ENCODE measurements around the gene ZMIZ1. TPM values are rescaled to one million over a fixed set of nuclear protein-coding genes. Genes with fewer than 3 reads are reported as not detected.

ZMIZ1 gene
- total and polyA plus RNA-seq, 2 experiments from 2014 or later: 9.2 to 30.9 TPM

DNA sequence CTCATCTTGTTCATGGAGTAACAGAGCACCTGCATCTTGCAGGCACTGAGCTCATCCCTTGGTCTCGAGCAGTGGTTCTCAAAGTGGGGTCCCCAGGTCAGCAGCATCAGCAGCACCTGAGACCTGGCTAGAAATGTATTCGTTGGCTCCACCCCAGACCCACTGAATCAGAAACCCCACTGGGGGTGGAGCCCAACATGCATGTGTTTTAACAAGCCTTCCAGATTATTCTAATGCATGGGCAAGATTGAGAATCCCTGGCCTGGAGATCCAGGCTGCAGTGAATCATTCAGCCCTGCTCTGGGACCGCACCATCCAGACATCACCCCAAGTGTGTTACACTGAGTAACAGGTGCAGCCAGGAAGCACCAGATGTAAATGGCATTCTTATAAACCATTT is 193.4 kb downstream of the ZMIZ1 start:
- Histone ChIP-seq H3K4me2 (no peak overlapping the region), H3K79me2 (replicated peaks; ENCODE audit: insufficient read depth) (no peaks in the 10 kb centered on the region), H3F3A (replicated peaks; ENCODE audit: low read depth) (no peaks in the 10 kb centered on the region), H2AFZ (no peak overlapping the region), H3K4me3 (no peak overlapping the region), H4K20me1 (replicated peaks; ENCODE audit: insufficient read depth) (peaks cover 7% of the 10 kb centered on the region), H3K27me3 (ENCODE audit: insufficient read depth) (no peaks in the 10 kb centered on the region), H3K9me2 (ENCODE audit: insufficient read depth) (no peaks in the 10 kb centered on the region), H3K4me1 (ENCODE audit: insufficient read depth) (0 out of 2 replicates have a peak, but pooled peaks cover 3% of the 10 kb centered on the region), H3K27ac (ENCODE audit: low read depth) (no peak overlapping the region), H3K36me3 (ENCODE audit: insufficient read depth) (no peaks in the 10 kb centered on the region)
- no peak overlapping the region for H3K4me3 Mint-ChIP-seq
- DNase-seq (ENCODE audit: low spot score) (no peak), ATAC-seq (no peak)
- H3K27me3 Mint-ChIP-seq (ENCODE audit: insufficient read depth, low read depth, poor library complexity): peaks cover 29% of the 10 kb centered on the region
- no peaks in the 10 kb centered on the region for H3K9me3 Mint-ChIP-seq
- H3K4me1 Mint-ChIP-seq: peaks cover 33% of the 10 kb centered on the region
- H3K36me3 Mint-ChIP-seq (ENCODE audit: low read depth): 0 out of 3 replicates have a peak, but pooled peaks cover 3% of the 10 kb centered on the region
- TF ChIP-seq ZNF114 (CRISPR knock-in tag; IDR thresholded peaks at IDR 0.05): no peak
- no peak for TF ChIP-seq JUNB (IDR thresholded peaks at IDR 0.05; ENCODE audit: unreplicated experiment)
- no peak for TF ChIP-seq STAT1 (IDR thresholded peaks at IDR 0.05; ENCODE audit: unreplicated experiment)
- no peak for TF ChIP-seq REST (IDR thresholded peaks at IDR 0.05; ENCODE audit: unreplicated experiment)
- no peak for TF ChIP-seq CREB1 (CRISPR knock-in tag; IDR thresholded peaks at IDR 0.05; ENCODE audit: low read depth)
- TF ChIP-seq CTCF (conservative IDR thresholded peaks at IDR 0.05; ENCODE audit: low read depth in 2 of 2): no peak
- no peak for TF ChIP-seq EZH2 (IDR thresholded peaks at IDR 0.05; ENCODE audit: low read depth, unreplicated experiment)
- TF ChIP-seq POLR2AphosphoS5 (IDR thresholded peaks at IDR 0.05; ENCODE audit: low read depth): no peak
- TF ChIP-seq NANOG (IDR thresholded peaks at IDR 0.05; ENCODE audit: borderline replicate concordance): no peak
- TF ChIP-seq ZNF462 (CRISPR knock-in tag; IDR thresholded peaks at IDR 0.05): no peak
- no peak for TF ChIP-seq ZNF331 (CRISPR knock-in tag; IDR thresholded peaks at IDR 0.05; ENCODE audit: low read depth)
- TF ChIP-seq, protein P1, sequence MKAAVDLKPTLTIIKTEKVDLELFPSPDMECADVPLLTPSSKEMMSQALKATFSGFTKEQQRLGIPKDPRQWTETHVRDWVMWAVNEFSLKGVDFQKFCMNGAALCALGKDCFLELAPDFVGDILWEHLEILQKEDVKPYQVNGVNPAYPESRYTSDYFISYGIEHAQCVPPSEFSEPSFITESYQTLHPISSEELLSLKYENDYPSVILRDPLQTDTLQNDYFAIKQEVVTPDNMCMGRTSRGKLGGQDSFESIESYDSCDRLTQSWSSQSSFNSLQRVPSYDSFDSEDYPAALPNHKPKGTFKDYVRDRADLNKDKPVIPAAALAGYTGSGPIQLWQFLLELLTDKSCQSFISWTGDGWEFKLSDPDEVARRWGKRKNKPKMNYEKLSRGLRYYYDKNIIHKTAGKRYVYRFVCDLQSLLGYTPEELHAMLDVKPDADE (IDR thresholded peaks at IDR 0.05): no peak
- TF ChIP-seq EZH2phosphoT487 (IDR thresholded peaks at IDR 0.05; ENCODE audit: unreplicated experiment): no peak
- no peak overlapping the region for H3K27ac Mint-ChIP-seq

Data from GM23338 (cell line).